ENCODE data around the gene CLEC4A.
A peak's percentile ranks its signal among the peaks of the same experiment; 100 is the strongest.
"Not testable (repeated sequence)": the region's sequence is repeated elsewhere in the genome, so short reads cannot be mapped to it uniquely, and the experiment has no call there.

The CLEC4A gene

DNA sequence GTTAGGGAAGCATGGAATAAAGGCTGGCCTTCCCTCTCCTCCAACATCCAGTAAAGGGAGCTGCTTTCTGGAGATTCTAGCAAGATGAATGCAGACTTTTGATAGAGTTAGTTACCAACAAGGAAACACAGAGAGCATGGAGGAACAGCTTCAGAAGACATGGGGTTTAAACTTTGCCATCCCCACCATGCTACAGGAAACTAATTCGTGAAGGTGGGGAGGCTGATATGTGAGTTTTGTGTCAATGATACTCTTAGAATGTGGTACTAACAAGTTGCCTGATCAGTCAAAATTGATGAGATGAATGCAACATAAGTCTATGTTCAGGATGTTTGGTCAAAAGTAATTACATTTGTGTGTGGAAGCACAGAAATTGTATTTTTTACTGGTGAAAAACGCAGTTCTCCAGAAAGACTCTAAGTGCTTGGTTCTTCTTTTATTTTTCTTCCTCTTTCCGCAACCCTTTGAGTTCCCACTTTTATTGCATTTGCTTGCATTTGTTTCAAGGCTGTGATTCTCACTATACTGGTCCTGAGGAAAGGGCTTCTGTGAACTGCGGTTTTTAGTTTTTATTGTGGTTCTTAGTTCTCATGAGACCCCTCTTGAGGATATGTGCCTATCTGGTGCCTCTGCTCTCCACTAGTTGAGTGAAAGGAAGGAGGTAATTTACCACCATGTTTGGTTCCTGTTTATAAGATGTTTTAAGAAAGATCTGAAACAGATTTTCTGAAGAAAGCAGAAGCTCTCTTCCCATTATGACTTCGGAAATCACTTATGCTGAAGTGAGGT lies at the start of gene CLEC4A:
TSS of gene CLEC4A (plus strand) at position 494 of the 789 bp plus-strand sequence. CDS start at position 756, 262 bp downstream.
- FAIRE-seq (no peak), DNase-seq (ENCODE audit: insufficient read length, low spot score) (no peak)
- no peak for TF ChIP-seq POLR2A (IDR thresholded peaks at IDR 0.05; ENCODE audit: low read depth, low read length)

DNA sequence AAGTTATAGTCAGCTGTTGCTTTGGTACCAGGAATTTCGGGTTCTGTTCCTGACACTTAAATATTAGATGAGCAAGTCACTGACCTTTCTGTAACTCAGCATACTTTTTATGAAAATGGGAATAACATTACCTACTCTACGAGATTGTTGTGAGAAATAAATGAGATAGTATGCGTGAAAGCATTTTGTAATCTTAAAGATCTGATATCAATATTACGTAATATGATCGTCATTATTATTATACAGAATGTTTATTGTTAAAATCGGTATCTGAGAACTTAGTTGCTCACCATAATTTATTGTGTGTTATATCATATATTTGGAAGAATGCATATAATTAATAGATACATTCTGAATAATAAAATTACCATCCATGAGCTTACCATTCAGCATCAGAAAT lies 47.5 kb upstream of the CLEC4A start:
- DNase-seq (ENCODE audit: insufficient read length, low spot score) (no peak), FAIRE-seq (no peak)
- no peak for TF ChIP-seq POLR2A (IDR thresholded peaks at IDR 0.05; ENCODE audit: low read depth, low read length)

DNA sequence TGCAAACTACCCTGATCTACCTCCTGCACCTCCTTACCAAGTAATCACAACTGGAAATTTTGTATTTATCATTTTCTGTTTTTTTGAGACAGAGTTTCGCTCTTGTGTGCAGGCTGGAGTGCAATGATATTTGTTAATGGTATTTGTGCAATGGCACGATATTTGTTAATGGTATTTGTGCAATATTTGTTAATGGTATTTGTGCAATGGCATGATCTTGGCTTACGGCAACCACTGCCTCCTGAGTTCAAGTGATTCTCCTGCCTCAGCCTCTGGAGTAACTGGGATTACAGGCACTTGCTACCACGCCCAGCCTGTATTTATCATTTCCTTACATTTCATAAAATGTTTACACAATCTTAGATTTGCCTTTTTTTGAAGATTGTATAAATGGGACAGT lies 47.1 kb upstream of the CLEC4A start:
- no peak for FAIRE-seq

DNA sequence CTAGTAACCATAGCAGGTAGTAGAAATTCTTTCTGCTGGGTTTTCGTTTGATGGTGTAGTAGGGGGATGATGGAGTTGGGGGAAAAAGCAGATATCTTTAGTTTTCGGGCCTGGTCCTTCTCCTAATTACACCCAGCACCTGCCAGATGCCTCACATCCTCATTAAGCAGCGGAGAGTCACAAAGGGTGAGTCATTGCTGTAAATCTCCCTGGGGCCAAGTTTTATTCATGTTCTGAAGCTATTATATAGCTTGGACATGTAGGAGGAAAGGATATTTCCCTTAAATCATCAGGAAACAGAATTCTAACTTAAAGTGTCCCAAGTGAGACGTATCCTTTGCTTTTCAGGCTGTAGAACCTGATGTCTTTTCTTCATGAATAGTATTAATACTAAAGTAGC lies 46.2 kb upstream of the CLEC4A start:
- no peak for DNase-seq (ENCODE audit: insufficient read length, low spot score)

More for the DNA sequence above, 47.1 kb upstream of the CLEC4A start:
- TF ChIP-seq POLR2A (IDR thresholded peaks at IDR 0.05; ENCODE audit: low read depth, low read length), result no peak
- DNase-seq (ENCODE audit: insufficient read length, low spot score), result no peak

DNA sequence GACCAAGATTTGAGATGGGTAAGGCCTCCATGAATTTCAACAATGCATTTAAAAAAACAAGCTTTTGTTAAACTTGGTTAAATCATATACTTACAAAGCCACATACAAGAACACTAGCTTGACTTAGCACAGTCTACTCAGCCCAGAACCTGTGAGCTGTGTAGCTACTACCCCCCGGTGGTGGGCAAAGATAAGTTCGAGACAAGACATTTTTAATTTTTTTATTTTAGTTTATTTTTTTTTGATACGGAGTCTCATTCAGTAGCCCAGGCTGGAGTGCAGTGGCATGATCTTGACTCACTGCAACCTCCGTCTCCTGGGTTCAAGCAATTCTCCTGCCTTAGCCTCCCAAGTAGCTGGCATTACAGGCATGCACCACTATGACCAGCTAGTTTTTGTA lies 45.0 kb upstream of the CLEC4A start:
- FAIRE-seq (no peak), DNase-seq (ENCODE audit: insufficient read length, low spot score) (no peak)
- no peak for TF ChIP-seq POLR2A (IDR thresholded peaks at IDR 0.05; ENCODE audit: low read depth, low read length)

More for the DNA sequence above, 46.2 kb upstream of the CLEC4A start:
- no peak for TF ChIP-seq POLR2A (IDR thresholded peaks at IDR 0.05; ENCODE audit: low read depth, low read length)
- peak; percentile 82 for FAIRE-seq

DNA sequence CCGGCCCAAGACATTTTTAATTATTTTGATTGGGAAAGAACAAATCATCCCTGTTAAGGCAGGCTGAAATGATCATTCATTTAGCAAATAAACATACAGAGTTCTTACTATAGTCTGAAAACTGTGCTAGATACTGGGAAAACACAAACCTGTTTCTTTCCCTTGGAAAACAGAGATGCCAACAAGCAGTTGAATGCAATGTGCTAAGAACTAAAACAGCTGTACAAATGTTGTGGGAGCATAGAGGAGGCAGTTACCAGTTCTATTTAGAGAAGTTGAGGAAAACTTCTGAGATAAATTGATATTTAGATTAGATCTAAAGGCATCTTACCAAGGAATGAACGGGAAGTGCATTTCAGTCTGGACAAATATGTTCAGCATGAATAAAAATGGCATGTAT lies 44.5 kb upstream of the CLEC4A start:
- no peak for TF ChIP-seq POLR2A (IDR thresholded peaks at IDR 0.05; ENCODE audit: low read depth, low read length)
- DNase-seq (ENCODE audit: insufficient read length, low spot score) (no peak), FAIRE-seq (no peak)

DNA sequence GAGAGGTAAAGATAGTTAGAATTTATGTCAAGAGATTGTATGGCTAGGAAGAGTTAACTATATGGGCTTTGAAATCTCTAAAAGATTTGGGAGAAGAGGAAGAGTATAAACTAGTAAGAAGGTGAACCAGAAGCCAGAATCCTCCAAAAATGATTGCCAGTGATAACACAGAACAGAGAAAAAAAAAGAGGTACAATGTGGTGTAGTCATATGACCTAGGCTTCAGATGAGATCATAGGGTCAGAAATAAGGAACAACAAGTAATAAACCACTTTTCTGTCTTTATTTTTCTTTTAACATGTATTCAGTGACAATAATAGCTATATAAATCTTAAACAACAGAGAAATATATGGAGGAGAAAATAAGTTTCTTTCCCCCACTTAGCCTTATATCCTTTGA lies 43.3 kb upstream of the CLEC4A start:
- FAIRE-seq, result no peak
- DNase-seq (ENCODE audit: insufficient read length, low spot score), result no peak
- TF ChIP-seq POLR2A (IDR thresholded peaks at IDR 0.05; ENCODE audit: low read depth, low read length), result no peak

DNA sequence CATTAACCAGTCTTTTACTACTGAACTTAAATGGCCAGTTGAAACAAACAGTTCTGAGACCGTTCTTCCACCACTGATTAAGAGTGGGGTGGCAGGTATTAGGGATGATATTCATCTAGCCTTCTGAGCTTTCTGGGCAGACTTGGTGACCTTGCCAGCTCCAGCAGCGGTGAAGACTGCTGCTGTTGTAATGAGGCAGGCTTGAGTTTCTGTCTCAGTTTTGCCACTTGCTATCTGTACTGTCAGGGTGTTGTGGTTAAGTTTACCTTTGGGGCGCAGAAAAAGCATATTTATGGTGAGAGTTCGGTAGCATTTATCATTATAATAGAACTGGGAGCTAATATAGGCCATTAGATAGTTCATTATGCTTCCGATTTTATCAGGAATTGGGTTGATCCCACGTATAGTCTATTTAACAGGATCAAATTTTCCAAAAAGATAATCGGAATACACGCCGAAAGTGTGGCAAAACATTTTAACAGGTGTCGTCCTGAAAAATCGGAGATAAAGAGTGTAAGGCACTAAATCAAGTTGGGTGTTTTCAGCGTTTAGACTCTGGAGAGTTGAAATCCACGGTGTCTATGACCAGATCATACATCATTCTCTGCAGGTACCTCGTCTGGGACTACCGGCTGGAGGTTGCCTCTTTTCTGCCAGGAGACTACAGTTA lies 42.0 kb upstream of the CLEC4A start:
- peak; percentile 11 for FAIRE-seq
- DNase-seq (ENCODE audit: insufficient read length, low spot score), result no peak
- no peak for TF ChIP-seq POLR2A (IDR thresholded peaks at IDR 0.05; ENCODE audit: low read depth, low read length)

DNA sequence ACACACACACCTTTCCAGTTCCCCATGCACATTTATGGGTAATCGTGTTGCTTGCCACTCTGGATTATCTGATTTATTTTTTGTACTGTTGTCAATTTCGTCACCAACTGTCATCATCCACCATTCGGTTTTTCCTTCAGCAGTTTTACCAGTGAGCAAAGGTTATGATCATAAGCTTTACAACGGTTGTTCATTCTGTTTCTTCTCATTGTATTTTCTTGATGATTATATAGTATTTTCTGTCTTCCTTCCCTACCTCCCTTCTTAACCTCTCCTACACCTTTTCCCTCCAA lies 40.7 kb upstream of the CLEC4A start:
- FAIRE-seq, result peak; percentile 36
- TF ChIP-seq POLR2A (IDR thresholded peaks at IDR 0.05; ENCODE audit: low read depth, low read length), result no peak
- no peak for DNase-seq (ENCODE audit: insufficient read length, low spot score)

DNA sequence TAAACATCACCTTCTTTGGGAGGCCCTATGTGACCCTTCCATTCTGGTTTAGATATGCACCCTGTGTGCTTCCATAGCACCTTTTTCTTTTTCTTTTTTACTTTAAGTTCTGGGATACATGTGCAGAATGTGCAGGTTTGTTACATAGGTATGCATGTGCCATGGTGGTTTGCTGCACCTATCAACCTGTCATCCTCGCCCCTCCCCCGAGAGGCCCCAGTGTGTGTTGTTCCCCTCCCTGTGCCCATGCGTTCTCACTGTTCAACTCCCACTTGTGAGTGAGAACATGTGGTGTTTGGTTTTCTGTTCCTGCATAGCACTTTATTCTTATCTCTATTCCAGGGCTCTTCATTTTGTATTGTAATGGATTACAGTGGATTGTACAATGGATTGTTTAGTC lies 39.1 kb upstream of the CLEC4A start:
- not testable (repeated sequence) for FAIRE-seq; DNase-seq (ENCODE audit: insufficient read length, low spot score)

DNA sequence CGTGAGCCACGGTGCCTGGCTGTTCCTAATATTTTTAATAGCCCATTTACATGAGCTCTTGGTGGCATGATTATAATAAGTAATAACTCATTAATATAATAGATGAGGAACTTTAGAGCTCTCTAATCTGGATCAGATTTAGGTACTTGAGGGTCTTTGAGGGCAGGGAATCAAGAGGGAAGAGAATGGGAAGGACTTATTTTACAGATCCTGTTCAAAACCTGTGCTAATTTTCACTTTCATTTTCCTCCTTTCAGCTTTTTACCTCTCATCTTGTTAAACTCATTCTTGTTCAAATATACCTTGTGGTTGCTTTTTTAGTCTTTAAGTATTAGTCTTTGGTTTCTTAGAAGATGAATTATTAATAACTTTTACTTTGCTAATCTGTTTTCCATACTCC lies 35.8 kb upstream of the CLEC4A start:
- TF ChIP-seq POLR2A (IDR thresholded peaks at IDR 0.05; ENCODE audit: low read depth, low read length), result no peak
- DNase-seq (ENCODE audit: insufficient read length, low spot score) (no peak), FAIRE-seq (no peak)

DNA sequence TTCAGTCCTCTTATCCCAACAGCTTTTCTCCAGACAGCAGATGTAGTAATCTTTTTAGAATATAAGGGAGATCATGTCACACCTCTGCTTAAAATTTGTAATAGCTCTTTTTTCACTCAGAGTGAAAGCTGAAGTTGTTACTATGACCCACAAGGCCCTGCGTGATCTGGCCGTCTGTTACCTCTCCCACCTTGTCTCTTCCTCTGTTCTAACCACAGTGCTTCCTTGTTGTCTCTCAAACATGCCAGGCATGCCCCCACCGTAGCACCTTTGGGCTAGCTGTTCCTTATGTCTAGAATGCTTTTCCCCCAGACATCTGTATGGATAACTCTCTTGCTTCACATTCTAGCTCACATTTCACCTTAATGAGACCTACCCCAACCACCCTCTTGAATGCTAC lies 34.8 kb upstream of the CLEC4A start:
- TF ChIP-seq POLR2A (IDR thresholded peaks at IDR 0.05; ENCODE audit: low read depth, low read length), result no peak
- DNase-seq (ENCODE audit: insufficient read length, low spot score) (no peak), FAIRE-seq (no peak)

DNA sequence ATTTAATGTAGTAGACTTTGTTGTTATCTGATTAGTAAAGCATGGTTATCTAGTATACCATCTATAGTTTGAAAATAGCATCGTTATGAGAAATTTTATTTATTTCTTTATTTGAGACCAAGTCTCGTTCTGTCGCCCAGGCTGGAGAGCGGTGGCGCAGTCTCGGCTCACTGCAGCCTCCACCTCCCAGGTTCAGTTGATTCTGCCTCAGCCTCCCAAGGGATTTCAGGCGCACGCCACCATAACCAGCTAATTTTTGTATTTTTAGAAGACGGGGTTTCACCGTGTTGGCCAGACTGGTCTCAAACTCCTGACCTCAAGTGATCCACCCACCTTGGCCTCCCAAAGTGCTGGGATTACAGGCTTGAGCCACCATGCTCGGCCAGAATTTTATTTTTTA lies 34.1 kb upstream of the CLEC4A start:
- not testable (repeated sequence) for FAIRE-seq; DNase-seq (ENCODE audit: insufficient read length, low spot score)

DNA sequence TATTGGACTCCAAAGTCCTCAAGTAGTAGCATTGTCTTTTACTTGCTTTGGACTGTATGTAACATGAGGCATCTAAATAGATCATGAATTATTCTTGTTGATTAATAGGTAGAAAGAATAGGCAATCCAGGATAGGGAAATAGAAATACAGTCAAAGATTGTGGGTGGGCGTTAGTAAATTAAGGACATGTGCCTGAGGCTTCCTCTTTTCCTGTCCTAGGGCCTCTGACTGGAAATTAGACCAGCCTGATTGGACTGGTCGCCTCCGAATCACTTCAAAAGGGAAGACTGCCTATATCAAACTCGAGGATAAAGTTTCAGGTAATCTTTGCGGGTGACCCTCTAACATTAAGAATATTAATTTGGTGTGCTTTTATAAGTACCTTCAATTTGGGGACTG lies 33.7 kb upstream of the CLEC4A start:
- FAIRE-seq (no peak), DNase-seq (ENCODE audit: insufficient read length, low spot score) (no peak)
- TF ChIP-seq POLR2A (IDR thresholded peaks at IDR 0.05; ENCODE audit: low read depth, low read length), result no peak

DNA sequence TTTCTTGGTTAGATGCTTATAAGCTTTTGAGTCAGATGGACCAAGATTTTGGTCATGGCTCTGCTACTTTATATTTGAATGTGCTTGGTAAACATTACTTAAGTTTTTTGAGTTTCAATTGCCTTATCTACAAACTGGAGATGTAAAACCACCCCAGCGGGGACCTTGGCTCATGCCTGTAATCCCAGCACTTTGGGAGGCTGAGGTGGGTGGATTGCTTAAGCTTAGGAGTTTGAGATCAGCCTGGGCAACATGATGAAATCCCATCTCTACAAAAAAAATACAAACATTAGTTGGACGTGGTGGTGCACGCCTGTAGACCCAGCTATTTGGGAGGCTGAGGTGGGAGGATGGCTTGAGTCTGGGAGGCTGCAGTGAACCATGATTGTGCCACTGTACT lies 30.1 kb upstream of the CLEC4A start:
- FAIRE-seq (no peak), DNase-seq (ENCODE audit: insufficient read length, low spot score) (no peak)
- TF ChIP-seq POLR2A (IDR thresholded peaks at IDR 0.05; ENCODE audit: low read depth, low read length), result no peak
